Measurements from ENCODE around the gene TOP2B.

Gene TOP2B

DNA sequence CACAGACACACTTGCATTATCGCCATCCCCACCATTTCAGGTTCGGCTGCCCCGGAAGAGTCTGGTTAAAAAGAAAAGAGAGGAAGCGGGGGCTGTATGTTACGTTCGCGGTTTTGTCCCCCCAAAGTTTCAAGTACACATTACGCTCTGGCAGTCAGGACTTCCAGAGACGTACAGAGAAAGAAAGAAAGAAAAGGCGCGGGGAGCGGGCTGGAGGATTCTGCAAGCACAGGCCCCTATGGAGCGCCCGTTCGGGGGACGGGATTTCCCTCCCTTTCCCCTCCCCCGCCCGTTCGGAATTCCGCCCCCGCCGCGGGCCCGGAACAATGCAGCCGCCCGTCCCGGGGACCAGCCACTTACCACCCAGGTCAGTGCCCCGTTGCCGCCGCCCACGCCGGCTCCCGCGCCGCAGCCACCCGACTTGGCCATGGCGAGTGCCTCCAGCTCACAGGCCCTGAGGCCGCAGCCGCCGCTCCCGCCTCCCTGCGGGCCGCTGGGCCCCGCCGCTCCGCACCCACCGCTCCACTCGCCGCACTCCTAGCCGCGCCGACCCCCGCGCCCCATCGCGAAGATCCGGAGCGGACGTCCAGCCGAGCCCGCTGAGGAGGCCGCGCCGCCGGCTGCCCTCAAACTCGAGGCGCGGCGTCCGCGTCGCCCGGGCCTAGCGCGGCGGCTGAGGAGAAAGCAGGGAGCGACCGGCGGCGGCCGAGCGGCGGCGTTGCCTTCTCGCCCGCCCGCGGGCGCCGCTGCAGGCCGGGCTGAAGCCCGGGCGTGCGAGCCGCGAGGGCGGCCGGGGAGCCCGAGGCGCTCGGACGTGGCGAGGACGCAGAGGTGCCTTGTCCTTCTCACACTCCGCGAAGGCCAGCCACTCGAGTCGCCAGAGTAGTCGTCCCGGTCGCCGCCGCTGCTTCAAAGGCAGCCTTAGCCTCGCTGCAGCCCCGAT, 567 bp downstream of the TOP2B start:
- Histone ChIP-seq H2BK15ac (ENCODE audit: low read depth, poor library complexity, severe bottlenecking) (peak overlapping the region; percentile 98), H4K91ac (ENCODE audit: low read length) (peak overlapping the region; percentile 98), H3K27me3 (ENCODE audit: control insufficient read depth in 1 of 2, insufficient read depth in 1 of 2, low read length in 2 of 2) (no peaks in the 10 kb centered on the region), H2AFZ (ENCODE audit: low read depth, low read length) (peak overlapping the region; percentile 90), H4K8ac (ENCODE audit: low read length) (peak overlapping the region; percentile 99), H3K9ac (ENCODE audit: low read length) (peak overlapping the region; percentile 90), H2BK5ac (ENCODE audit: low read depth, low read length, poor library complexity, severe bottlenecking) (peak overlapping the region; percentile 31), H3K4me3 (ENCODE audit: insufficient read depth in 1 of 2, low read depth in 1 of 2, low read length in 2 of 2) (peak overlapping the region; percentile 83 to 88), H3K4me2 (ENCODE audit: low read length, poor library complexity, severe bottlenecking) (peak overlapping the region; percentile 68), H3K9me3 (ENCODE audit: control insufficient read depth, low read length) (no peaks in the 10 kb centered on the region), H3K4me1 (ENCODE audit: control insufficient read depth, insufficient read depth, low read depth, low read length) (no peaks in the 10 kb centered on the region), H3K79me1 (replicated peaks; ENCODE audit: low read length, poor library complexity, severe bottlenecking) (no peaks in the 10 kb centered on the region), H2BK120ac (ENCODE audit: low read depth, low read length) (peak overlapping the region; percentile 95), H2AK5ac (ENCODE audit: low read length, severe bottlenecking) (no peak overlapping the region), H3K14ac (ENCODE audit: low read length in 2 of 2) (peak overlapping the region; percentile 74 to 91), H3K4ac (ENCODE audit: low read depth in 1 of 2, low read length in 2 of 2) (peak overlapping the region; percentile 91 to 94), H3K36me3 (ENCODE audit: control insufficient read depth in 1 of 2, insufficient read depth in 2 of 2, low read depth in 1 of 2, low read length in 2 of 2) (no peaks in the 10 kb centered on the region), H3K23ac (ENCODE audit: low read length in 2 of 2) (peak overlapping the region; percentile 60 to 90), H3K18ac (ENCODE audit: low read depth in 1 of 2, low read length in 2 of 2) (peak overlapping the region; percentile 95 to 98), H2BK12ac (ENCODE audit: low read length in 2 of 2) (peak overlapping the region in 1 of 2 experiments; percentile 54), H3K27ac (ENCODE audit: low read length, poor library complexity, severe bottlenecking) (peak overlapping the region; percentile 86)
- under 1% methylated on average over 65 of the region's 115 CpGs for WGBS
- peak; percentile 65 for DNase-seq

DNA sequence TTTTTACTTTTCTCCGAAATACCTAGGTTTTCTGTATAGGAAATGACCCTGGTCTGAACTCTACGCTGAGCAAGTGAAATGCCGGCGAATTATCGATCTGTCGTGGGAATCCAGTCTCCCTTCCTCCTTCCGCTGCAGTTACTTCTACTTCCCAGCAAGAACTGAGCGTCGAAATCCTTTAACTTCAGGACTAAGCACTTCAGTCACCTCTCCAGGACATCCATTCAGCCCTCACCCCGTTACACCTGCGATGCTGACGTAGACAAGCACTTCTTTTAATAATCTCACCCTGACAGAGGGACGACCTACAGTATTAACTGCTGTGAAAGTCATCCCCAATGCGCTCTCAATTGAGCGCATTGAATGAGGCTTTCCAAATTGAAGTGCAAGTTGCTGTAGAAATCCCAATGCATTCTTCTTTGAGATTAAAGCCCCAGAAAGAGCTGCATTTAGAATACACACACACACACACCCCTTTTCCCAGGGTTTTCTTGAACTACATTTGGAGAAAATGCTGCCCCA, 1.3 kb downstream of the TOP2B start:
- Histone ChIP-seq H2BK15ac (ENCODE audit: low read depth, poor library complexity, severe bottlenecking) (no peak overlapping the region), H2AK5ac (ENCODE audit: low read length, severe bottlenecking) (no peak overlapping the region), H2BK12ac (ENCODE audit: low read length in 2 of 2) (no peak overlapping the region), H2BK120ac (ENCODE audit: low read depth, low read length) (no peak overlapping the region), H4K91ac (ENCODE audit: low read length) (no peak overlapping the region), H3K79me1 (replicated peaks; ENCODE audit: low read length, poor library complexity, severe bottlenecking) (no peaks in the 10 kb centered on the region), H2AFZ (ENCODE audit: low read depth, low read length) (no peak overlapping the region), H3K23ac (ENCODE audit: low read length in 2 of 2) (no peak overlapping the region), H3K14ac (ENCODE audit: low read length in 2 of 2) (peak overlapping the region; percentile 4 to 5), H3K9ac (ENCODE audit: low read length) (peak overlapping the region; percentile 90), H3K27ac (ENCODE audit: low read length, poor library complexity, severe bottlenecking) (peak overlapping the region; percentile 71), H3K4me3 (ENCODE audit: insufficient read depth in 1 of 2, low read depth in 1 of 2, low read length in 2 of 2) (peak overlapping the region; percentile 83 to 88), H3K9me3 (ENCODE audit: control insufficient read depth, low read length) (no peaks in the 10 kb centered on the region), H2BK5ac (ENCODE audit: low read depth, low read length, poor library complexity, severe bottlenecking) (no peak overlapping the region), H3K27me3 (ENCODE audit: control insufficient read depth in 1 of 2, insufficient read depth in 1 of 2, low read length in 2 of 2) (no peaks in the 10 kb centered on the region), H3K18ac (ENCODE audit: low read depth in 1 of 2, low read length in 2 of 2) (peak overlapping the region; percentile 16 to 98), H3K4me1 (ENCODE audit: control insufficient read depth, insufficient read depth, low read depth, low read length) (no peaks in the 10 kb centered on the region), H3K36me3 (ENCODE audit: control insufficient read depth in 1 of 2, insufficient read depth in 2 of 2, low read depth in 1 of 2, low read length in 2 of 2) (no peaks in the 10 kb centered on the region), H3K4me2 (ENCODE audit: low read length, poor library complexity, severe bottlenecking) (peak overlapping the region; percentile 68), H3K4ac (ENCODE audit: low read depth in 1 of 2, low read length in 2 of 2) (no peak overlapping the region), H4K8ac (ENCODE audit: low read length) (no peak overlapping the region)
- peak; percentile 48 for DNase-seq
- 2% methylated on average over 15 of the region's 15 CpGs for whole genome bisulfite sequencing

DNA sequence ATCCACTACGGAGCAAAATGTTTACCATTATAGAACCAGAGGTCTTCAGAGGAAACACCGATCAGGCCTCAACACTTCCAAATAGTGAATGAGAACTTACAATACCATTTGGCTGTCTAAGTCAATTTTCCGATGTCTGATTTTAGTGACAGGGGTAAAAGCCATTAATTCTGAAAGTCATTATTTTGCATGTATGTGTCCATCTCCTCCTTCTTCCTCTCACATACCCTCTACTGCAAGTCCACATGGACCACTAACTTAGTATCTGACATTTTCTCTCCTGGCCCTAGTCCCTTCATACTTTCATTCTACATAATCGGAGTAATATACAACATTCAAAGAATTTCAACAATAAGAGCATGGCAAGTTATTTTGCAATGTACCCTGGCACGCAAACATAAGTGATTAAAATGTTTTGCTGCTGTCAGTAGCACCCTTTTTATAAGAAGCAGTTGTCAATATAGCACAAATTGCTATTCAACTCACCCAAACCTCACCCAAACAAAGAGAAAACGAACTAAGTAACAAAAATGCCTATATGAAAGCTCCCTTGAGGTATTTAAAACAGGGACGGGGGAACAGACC, 1.9 kb downstream of the TOP2B start:
- no peaks in the 10 kb centered on the region for H3K27me3 ChIP-seq (ENCODE audit: control insufficient read depth in 1 of 2, insufficient read depth in 1 of 2, low read length in 2 of 2)
- peak overlapping the region; percentile 68 for H3K4me2 ChIP-seq (ENCODE audit: low read length, poor library complexity, severe bottlenecking)
- H2AFZ ChIP-seq (ENCODE audit: low read depth, low read length), result no peak overlapping the region
- no peaks in the 10 kb centered on the region for H3K36me3 ChIP-seq (ENCODE audit: control insufficient read depth in 1 of 2, insufficient read depth in 2 of 2, low read depth in 1 of 2, low read length in 2 of 2)
- H3K27ac ChIP-seq (ENCODE audit: low read length, poor library complexity, severe bottlenecking), result no peak overlapping the region
- no peaks in the 10 kb centered on the region for H3K79me1 ChIP-seq (replicated peaks; ENCODE audit: low read length, poor library complexity, severe bottlenecking)
- no peak overlapping the region for H3K14ac ChIP-seq (ENCODE audit: low read length in 2 of 2)
- no peak overlapping the region for H3K18ac ChIP-seq (ENCODE audit: low read depth in 1 of 2, low read length in 2 of 2)
- H2BK12ac ChIP-seq (ENCODE audit: low read length in 2 of 2), result no peak overlapping the region
- no peaks in the 10 kb centered on the region for H3K4me1 ChIP-seq (ENCODE audit: control insufficient read depth, insufficient read depth, low read depth, low read length)
- no peak for DNase-seq
- peak overlapping the region; percentile 83 to 88 for H3K4me3 ChIP-seq (ENCODE audit: insufficient read depth in 1 of 2, low read depth in 1 of 2, low read length in 2 of 2)
- no peak overlapping the region for H2BK15ac ChIP-seq (ENCODE audit: low read depth, poor library complexity, severe bottlenecking)
- H2AK5ac ChIP-seq (ENCODE audit: low read length, severe bottlenecking), result no peak overlapping the region
- H2BK5ac ChIP-seq (ENCODE audit: low read depth, low read length, poor library complexity, severe bottlenecking), result no peak overlapping the region
- H3K23ac ChIP-seq (ENCODE audit: low read length in 2 of 2), result no peak overlapping the region
- H3K9me3 ChIP-seq (ENCODE audit: control insufficient read depth, low read length), result no peaks in the 10 kb centered on the region
- no peak overlapping the region for H4K91ac ChIP-seq (ENCODE audit: low read length)
- H4K8ac ChIP-seq (ENCODE audit: low read length), result no peak overlapping the region
- 46% methylated on average over 6 of the region's 7 CpGs for WGBS
- no peak overlapping the region for H3K4ac ChIP-seq (ENCODE audit: low read depth in 1 of 2, low read length in 2 of 2)
- H3K9ac ChIP-seq (ENCODE audit: low read length), result peak overlapping the region; percentile 90
- no peak overlapping the region for H2BK120ac ChIP-seq (ENCODE audit: low read depth, low read length)
